Panc1 (cell line): ENCODE measurements around the gene FGFBP2.

Experiments
- POLR2AphosphoS5 ChIP-seq: IDR thresholded peaks from 2 replicates; pipeline ENCODE4 v1.6.1; 2012; ENCODE audit warnings: mild to moderate bottlenecking, low read depth, low read length, moderate library complexity
- REST ChIP-seq, 2 experiments: IDR thresholded peaks; 2 replicates each; pipeline ENCODE4 v1.6.1; 2011 to 2012; ENCODE audit warnings: low read depth in 2 of 2, control low read depth in 1 of 2, low read length in 1 of 2, mild to moderate bottlenecking in 1 of 2, moderate library complexity in 1 of 2; ENCODE audit not compliant: insufficient read depth in 1 of 2
- SIN3A ChIP-seq: IDR thresholded peaks from 2 replicates; pipeline ENCODE4 v1.6.1; 2012; ENCODE audit warnings: low read depth, mild to moderate bottlenecking, low read length, moderate library complexity, borderline replicate concordance; ENCODE audit not compliant: insufficient read depth
- TCF7L2 ChIP-seq: IDR thresholded peaks from 2 replicates; pipeline ENCODE4 v1.6.1; 2011; ENCODE audit warnings: mild to moderate bottlenecking, low read depth, low read length, inconsistent platforms
- TF ChIP-seq, protein P1 (sequence below): fragments of 450-650 bp; IDR thresholded peaks from 2 replicates; pipeline ENCODE4 v1.5.1; 2017; ENCODE audit warnings: mild to moderate bottlenecking

GRCh38 chr4:15936495-15936894, 26.5 kb downstream of the FGFBP2 start:
- no peak for TF ChIP-seq TCF7L2
- no peak for TF ChIP-seq POLR2AphosphoS5
- TF ChIP-seq, protein P1, sequence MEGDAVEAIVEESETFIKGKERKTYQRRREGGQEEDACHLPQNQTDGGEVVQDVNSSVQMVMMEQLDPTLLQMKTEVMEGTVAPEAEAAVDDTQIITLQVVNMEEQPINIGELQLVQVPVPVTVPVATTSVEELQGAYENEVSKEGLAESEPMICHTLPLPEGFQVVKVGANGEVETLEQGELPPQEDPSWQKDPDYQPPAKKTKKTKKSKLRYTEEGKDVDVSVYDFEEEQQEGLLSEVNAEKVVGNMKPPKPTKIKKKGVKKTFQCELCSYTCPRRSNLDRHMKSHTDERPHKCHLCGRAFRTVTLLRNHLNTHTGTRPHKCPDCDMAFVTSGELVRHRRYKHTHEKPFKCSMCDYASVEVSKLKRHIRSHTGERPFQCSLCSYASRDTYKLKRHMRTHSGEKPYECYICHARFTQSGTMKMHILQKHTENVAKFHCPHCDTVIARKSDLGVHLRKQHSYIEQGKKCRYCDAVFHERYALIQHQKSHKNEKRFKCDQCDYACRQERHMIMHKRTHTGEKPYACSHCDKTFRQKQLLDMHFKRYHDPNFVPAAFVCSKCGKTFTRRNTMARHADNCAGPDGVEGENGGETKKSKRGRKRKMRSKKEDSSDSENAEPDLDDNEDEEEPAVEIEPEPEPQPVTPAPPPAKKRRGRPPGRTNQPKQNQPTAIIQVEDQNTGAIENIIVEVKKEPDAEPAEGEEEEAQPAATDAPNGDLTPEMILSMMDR = no peak
- TF ChIP-seq REST (IDR thresholded peaks at IDR 0.05; ENCODE audit: insufficient read depth in 1 of 2, low read depth in 2 of 2, low read length in 1 of 2) = no peak
- no peak for TF ChIP-seq SIN3A
